HG02981 (cell line): Measurements from ENCODE around the gene SNX1.
A peak's percentile ranks its signal among the peaks of the same experiment; 100 is the strongest.
"Not testable (repeated sequence)": the region's sequence is repeated elsewhere in the genome, so short reads cannot be mapped to it uniquely, and the experiment has no call there.

Experiments used
- ATAC-seq: cut with Tn5 transposase; IDR thresholded peaks from one replicate; pipeline ENCODE4 v1.9.1; 2021; ENCODE audit warnings: mild to moderate bottlenecking, moderate library complexity; ENCODE audit not compliant: unreplicated experiment

SNX1 gene

DNA sequence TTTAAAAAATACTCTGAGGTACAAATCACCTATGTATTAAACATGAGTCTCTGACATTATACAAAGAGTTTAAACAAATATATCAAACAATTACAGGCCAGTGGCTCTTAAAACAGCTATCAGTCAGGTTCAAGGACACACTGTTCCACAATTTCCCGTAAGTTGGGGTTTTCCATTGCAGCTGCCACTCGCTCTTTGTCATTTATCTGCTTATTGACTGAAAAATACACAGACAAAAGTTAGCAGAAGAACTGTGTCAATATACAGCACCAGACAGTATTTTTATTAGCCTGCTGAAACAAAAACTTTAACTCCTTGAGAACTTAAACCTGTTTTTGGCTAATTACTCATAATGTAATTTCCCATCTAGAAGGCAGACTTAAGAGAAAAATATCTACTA lies 23.0 kb upstream of the SNX1 start:
- ATAC-seq = no peak

GRCh38 chr15:64073496-64073895 lies 22.3 kb upstream of the SNX1 start:
- not testable (repeated sequence) for ATAC-seq

- no peak for ATAC-seq
These were observed 13.0 kb upstream of the SNX1 start for GRCh38 chr15:64082757-64083156.

GRCh38 chr15:64089543-64090280 lies 6.1 kb upstream of the SNX1 start:
- no peak for ATAC-seq

DNA sequence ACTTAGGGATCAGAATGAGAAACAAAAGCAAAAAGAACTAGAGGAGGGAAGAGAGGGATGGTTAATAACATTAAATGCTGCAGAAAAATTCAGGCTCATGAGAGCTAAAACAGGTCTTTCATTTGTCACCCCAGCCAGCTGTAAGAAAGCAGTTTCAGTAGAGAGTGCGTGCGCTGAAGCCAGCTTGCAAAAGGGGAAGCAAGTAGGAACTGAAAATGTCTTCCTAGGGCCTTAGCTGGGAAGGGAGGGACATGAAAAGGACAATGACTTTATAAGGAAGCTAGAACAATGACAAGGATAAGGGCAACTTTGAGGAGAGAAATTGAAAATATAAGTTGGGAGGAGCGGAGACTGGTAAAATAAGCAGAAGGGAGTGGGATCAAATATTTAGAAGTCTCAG lies 5.3 kb upstream of the SNX1 start:
- ATAC-seq = no peak

- no peak for ATAC-seq
These were observed 3.5 kb upstream of the SNX1 start for GRCh38 chr15:64092075-64092820.

DNA sequence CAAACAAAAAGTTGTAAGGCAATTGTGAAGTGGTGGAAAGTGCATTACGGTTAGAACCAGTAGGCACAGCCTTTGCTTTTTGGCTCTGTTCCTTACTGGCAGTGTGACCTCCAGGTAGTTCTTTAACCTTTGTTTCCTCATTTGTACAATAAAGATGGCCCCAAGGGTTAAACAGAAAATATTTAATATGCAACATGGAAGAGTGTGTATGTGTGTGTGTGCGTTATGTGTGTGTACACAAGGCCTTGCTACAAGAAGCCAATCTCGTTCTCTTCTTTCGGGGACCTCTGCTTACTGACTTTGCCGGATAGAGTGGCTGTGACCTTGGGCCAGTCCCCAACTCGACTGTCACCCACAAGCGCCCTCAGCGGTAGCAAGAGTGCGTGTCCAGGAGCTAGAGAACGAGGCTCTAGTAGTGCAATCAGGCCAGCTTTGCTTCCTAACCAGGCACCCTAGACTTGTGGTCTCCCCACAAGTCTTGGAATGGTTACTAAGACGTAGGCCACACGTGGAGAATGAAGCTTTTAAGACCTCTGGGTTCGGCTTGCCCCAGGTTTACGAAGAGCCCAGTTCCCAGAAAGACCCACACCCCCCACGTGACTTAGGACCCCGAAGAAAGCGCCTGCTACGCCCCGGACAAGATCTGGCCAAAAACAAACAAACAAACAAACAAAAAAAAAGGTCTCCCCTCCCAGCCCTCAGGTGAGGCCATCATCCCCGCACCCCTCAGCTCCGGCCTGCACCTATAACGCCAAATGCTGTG lies 2.7 kb upstream of the SNX1 start:
- no peak for ATAC-seq

- peak; percentile 54 for ATAC-seq
These were observed 2.0 kb upstream of the SNX1 start, which contains the start of gene CIAO2A for GRCh38 chr15:64093627-64094417. Gene CIAO2A, minus strand, starts transcription at chr15:64093838. Its CDS starts 70 bp downstream, at chr15:64093768.

DNA sequence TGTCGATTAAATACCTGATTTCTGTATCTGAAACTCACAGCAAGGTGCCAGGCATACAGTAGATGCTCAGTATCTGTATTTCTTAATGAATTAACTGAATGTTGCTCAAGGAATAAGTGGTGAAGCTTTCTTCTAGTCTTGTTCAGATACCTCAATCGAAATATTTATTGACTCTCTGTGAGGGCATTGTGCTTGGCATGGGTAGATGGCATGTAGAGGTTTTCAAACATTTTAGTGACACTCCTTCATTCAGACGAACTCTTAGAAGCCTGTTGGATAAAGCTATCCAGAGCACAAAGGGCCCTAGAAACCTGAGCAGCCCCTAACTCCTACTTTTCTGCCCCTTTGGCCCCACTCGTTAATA lies 369 bp upstream of the SNX1 start:
- ATAC-seq = no peak

DNA sequence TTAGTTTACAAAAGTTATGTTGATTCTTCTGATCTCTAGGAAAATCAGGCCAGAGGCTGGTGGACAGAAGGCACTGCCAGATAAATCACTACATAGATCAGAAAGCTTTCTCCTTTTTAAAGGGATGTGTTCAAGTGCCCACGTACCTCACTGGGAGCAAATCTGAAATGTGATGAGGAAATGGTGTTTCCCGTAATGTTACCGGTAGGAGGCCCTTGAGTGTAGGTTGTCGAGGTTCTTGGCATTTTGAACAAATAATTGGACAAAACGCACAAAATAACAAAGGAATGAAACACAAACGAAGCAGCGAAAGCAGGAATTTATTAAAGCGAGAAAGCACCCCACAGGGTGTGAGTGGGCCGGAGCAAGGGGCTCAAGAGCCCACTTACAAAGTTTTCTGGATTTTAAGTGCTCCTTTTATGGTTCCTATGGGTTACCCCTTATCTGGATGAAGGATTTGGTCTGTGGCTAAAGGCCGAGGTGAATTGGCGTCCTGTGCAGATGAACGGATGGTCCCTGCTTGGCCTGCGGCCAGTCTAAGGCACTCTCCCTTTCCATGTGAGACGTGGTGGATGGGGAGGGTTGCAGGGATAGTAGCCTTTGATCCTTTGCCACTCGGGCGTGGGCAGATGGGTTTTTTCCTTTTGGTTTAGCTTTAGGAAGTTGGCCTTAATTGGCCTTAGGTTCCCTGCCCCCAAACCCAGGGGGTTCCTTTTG lies 1.0 kb downstream of the SNX1 start:
- no peak for ATAC-seq

GRCh38 chr15:64099379-64099778 lies 3.6 kb downstream of the SNX1 start:
- ATAC-seq = no peak

DNA sequence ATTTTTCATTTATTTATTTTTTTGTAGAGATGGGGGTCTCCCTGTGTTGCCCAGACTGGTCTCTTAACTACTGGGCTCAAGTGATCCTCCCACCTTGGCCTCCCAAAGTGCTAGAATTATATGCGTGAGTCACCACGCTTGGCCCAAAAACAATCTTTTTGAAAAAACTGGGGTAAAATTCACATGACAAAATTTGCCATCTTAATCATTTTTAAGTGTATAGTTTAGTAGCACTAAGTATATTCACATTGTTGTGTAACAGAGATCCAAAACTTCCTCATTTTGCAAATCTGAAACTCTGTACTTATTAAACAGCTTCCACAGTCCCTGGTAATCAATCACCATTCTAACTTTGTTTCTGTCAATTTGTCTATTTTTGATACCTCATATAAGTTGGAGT lies 5.2 kb downstream of the SNX1 start:
- no peak for ATAC-seq

DNA sequence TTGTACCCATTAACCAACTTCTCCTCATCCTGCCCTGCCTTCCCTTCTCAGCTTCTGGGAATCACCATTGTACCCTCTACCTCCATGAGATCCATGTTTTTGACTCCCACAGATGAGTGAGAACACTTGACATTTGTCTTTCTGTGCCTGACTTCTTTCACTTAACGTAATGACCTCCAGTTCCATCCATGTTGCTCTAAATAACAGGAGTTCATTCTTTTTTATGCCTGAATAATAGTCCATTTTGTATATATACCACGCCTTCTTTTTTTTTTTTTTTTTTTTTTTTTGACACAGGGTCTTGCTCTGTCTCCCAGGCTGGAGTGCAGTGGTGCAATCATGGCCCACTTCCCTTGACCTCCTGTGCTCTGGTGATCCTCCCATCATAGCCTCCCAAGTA lies 6.7 kb downstream of the SNX1 start:
- no peak for ATAC-seq

- ATAC-seq = no peak
These were observed 9.4 kb downstream of the SNX1 start for GRCh38 chr15:64105113-64105704.

GRCh38 chr15:64107337-64107736 lies 11.6 kb downstream of the SNX1 start:
- ATAC-seq = no peak

GRCh38 chr15:64110108-64110701 lies 14.4 kb downstream of the SNX1 start:
- ATAC-seq = not testable (repeated sequence)

- ATAC-seq = peak; percentile 60
These were observed 15.3 kb downstream of the SNX1 start for GRCh38 chr15:64110950-64111678.

DNA sequence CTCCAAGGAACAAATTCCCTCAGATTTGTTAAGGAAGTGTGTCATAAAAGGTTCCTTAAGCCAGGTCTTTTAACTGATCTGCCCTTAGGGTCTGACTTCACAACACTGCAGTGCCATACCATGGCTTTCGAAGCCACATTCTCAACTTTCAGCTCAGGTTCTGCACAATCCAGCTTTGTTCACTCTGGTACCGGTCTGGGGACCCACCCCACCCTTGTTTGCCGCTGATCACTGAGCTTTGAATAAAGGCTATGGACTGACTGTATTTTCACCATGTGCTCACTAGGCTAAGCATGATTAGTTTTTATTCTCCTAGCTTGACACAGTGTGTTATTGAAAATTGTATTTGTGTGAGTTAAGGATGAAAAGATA lies 15.9 kb downstream of the SNX1 start:
- ATAC-seq = no peak
